ENCODE measurements around the gene SOX5. TPM values are rescaled to one million over a fixed set of nuclear protein-coding genes. Genes with fewer than 3 reads are reported as not detected.

The SOX5 gene
- total RNA-seq, 4 donors from 2014 or later: 1.3 to 9.6 (median 3.3) TPM

DNA sequence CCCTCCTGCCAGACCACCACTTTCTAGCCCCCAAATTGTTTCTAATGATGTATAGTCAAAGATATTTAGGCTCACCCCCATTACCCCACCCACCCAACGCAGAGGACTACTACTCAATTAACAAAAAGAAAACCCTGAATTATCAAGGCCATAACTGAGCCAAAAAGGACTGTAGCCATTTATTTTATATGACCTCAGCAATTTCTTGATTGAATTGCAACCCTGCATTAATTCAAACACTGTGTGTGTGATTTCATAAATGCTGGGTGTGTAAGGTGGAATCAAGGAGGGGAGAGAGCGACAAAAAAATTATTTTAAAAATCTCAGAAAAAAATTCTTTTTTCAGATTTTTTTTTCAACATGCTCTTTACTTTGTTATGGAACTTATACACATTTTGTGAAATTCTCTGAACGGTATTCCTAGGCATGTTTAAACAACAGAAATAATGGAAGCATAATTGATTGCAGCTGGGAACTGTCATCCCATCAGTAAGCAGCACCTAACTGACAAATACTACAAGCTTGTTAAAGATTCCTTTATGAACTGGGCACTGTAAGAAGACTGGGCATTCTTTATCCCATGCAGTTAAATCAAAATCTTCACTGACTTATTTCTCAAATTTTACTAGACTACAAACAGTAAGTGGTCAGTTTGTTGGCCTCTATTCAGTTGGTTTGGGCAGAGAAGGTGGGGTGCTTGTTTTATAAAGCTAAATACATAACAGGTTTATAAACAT, 179.1 kb downstream of the SOX5 start:
- Histone ChIP-seq H3K27me3 (no peaks in the 10 kb centered on the region), H3K9me3 (no peaks in the 10 kb centered on the region), H3K4me1 (no peaks in the 10 kb centered on the region), H3K36me3 (no peaks in the 10 kb centered on the region), H3K27ac (no peak overlapping the region), H3K4me3 (no peak overlapping the region)
- ATAC-seq: no peak
- intact Hi-C loops (cut with DNase I; ENCODE audit: low total_unique reads): no loop called here
- DNase-seq: no peak
- in situ Hi-C loops (cut with MboI; ENCODE audit: low sequenced_read_pairs in 4 of 4): no loop called here
- TF ChIP-seq, protein P1, sequence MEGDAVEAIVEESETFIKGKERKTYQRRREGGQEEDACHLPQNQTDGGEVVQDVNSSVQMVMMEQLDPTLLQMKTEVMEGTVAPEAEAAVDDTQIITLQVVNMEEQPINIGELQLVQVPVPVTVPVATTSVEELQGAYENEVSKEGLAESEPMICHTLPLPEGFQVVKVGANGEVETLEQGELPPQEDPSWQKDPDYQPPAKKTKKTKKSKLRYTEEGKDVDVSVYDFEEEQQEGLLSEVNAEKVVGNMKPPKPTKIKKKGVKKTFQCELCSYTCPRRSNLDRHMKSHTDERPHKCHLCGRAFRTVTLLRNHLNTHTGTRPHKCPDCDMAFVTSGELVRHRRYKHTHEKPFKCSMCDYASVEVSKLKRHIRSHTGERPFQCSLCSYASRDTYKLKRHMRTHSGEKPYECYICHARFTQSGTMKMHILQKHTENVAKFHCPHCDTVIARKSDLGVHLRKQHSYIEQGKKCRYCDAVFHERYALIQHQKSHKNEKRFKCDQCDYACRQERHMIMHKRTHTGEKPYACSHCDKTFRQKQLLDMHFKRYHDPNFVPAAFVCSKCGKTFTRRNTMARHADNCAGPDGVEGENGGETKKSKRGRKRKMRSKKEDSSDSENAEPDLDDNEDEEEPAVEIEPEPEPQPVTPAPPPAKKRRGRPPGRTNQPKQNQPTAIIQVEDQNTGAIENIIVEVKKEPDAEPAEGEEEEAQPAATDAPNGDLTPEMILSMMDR (IDR thresholded peaks at IDR 0.05 in 4 of 5, conservative IDR thresholded peaks at IDR 0.05 in 1 of 5): no peak
- no peak for TF ChIP-seq POLR2A (IDR thresholded peaks at IDR 0.05)

DNA sequence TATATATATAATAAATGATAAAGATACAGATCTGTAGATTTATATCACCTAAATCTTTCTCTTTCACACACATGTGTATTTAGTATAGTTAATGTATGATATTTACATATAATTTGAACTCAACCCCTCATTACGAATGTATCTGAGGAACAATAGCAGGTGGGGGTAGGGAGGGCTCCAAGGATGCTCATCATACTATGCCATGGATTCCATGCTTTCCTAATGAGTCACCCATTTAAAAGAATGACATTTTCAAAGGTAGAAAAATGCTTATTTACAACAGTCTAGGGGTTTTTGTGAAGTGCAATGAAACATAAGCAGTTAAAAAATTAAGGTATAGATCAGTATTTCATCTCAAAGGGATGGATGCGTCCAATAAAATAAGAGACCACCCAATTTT, 181.6 kb downstream of the SOX5 start:
- no peaks in the 10 kb centered on the region for H3K27me3 ChIP-seq
- in situ Hi-C loops (cut with MboI; ENCODE audit: low sequenced_read_pairs in 4 of 4): no loop called here
- intact Hi-C loops (cut with DNase I; ENCODE audit: low total_unique reads): no loop called here
- no peak overlapping the region for H3K4me3 ChIP-seq
- DNase-seq (no peak), ATAC-seq (no peak)
- no peaks in the 10 kb centered on the region for H3K36me3 ChIP-seq
- TF ChIP-seq, protein P1 (IDR thresholded peaks at IDR 0.05 in 4 of 5, conservative IDR thresholded peaks at IDR 0.05 in 1 of 5): no peak
- TF ChIP-seq POLR2A (IDR thresholded peaks at IDR 0.05): no peak
- H3K27ac ChIP-seq: no peak overlapping the region
- no peaks in the 10 kb centered on the region for H3K9me3 ChIP-seq
- H3K4me1 ChIP-seq: no peaks in the 10 kb centered on the region

DNA sequence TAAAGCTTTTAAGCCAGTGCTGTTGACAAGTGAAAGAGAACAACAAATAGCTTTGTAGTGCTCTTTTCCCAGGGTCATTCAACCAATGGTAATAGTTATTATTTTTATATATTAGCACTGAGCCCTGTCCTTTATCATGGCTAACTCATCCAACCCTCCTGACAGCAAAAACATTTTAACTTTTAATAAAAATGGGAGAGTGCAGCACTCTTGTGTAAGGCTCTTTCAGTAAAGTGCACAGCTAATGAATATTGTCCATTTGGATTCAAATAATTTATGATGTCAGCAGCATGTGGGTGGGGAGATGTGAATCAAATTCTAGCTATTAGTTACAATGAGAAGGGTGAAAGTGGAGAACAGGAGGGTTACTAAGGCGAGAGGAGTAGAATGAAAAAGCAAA, 185.7 kb downstream of the SOX5 start:
- TF ChIP-seq POLR2A (IDR thresholded peaks at IDR 0.05): no peak
- TF ChIP-seq, protein P1 (IDR thresholded peaks at IDR 0.05 in 4 of 5, conservative IDR thresholded peaks at IDR 0.05 in 1 of 5): no peak
- no peak overlapping the region for H3K27ac ChIP-seq
- H3K4me1 ChIP-seq: no peaks in the 10 kb centered on the region
- ATAC-seq (no peak), DNase-seq (no peak)
- no peaks in the 10 kb centered on the region for H3K9me3 ChIP-seq
- intact Hi-C loops (cut with DNase I; ENCODE audit: low total_unique reads): no loop called here
- H3K36me3 ChIP-seq: no peaks in the 10 kb centered on the region
- H3K27me3 ChIP-seq: no peaks in the 10 kb centered on the region
- in situ Hi-C loops (cut with MboI; ENCODE audit: low sequenced_read_pairs in 4 of 4): no loop called here
- no peak overlapping the region for H3K4me3 ChIP-seq

DNA sequence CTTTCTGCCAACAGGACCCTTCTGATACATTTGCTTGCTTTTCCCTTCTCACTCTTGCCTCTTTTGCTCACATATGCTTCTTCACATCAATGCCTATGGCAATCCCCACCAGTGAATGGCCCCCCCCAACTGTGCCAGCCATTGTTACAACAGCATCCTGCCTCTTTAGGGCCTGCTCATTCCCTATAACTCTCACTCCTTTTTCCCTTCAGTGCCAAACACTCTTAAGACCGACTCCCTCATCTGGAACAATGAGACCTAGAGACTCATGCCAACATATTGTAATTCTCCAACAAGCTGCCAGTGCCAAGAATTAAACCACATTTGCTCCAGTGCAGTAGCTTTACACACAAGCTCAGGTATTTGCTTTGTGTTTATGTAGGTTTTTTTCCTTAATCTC, 189.0 kb downstream of the SOX5 start:
- ATAC-seq (no peak), DNase-seq (no peak)
- Histone ChIP-seq H3K4me3 (no peak overlapping the region), H3K4me1 (no peaks in the 10 kb centered on the region), H3K27me3 (no peaks in the 10 kb centered on the region), H3K27ac (no peak overlapping the region), H3K36me3 (no peaks in the 10 kb centered on the region), H3K9me3 (no peaks in the 10 kb centered on the region)
- TF ChIP-seq, protein P1 (IDR thresholded peaks at IDR 0.05 in 4 of 5, conservative IDR thresholded peaks at IDR 0.05 in 1 of 5): no peak
- TF ChIP-seq POLR2A (IDR thresholded peaks at IDR 0.05): no peak
- intact Hi-C loops (cut with DNase I; ENCODE audit: low total_unique reads) (no loop called here), in situ Hi-C loops (cut with MboI; ENCODE audit: low sequenced_read_pairs in 4 of 4) (no loop called here)

DNA sequence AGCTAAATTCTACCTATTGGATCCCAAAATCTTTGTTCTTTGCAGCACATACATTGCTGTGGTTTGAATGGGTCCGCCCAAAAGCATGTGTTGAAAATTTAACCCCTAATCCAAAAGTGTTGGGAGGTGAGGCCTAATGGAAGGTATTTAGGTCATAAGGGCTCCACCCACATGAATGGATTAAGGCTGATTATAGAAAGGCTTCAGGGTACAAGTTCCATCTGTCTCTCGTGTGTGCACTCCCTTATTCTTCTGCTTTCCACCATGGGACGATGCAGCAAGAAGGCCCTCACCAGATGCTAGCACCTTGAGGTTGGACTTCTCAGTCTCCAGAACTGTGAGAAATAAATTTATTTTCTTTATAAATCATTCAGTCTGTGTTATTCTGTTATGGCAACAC, 190.9 kb downstream of the SOX5 start:
- no peak for DNase-seq
- intact Hi-C loops (cut with DNase I; ENCODE audit: low total_unique reads) (no loop called here), in situ Hi-C loops (cut with MboI; ENCODE audit: low sequenced_read_pairs in 4 of 4) (no loop called here)
- Histone ChIP-seq H3K4me1 (no peaks in the 10 kb centered on the region), H3K9me3 (no peaks in the 10 kb centered on the region), H3K27me3 (no peaks in the 10 kb centered on the region), H3K36me3 (no peaks in the 10 kb centered on the region), H3K4me3 (no peak overlapping the region), H3K27ac (no peak overlapping the region)
- ATAC-seq: no peak
- TF ChIP-seq, protein P1 (IDR thresholded peaks at IDR 0.05 in 4 of 5, conservative IDR thresholded peaks at IDR 0.05 in 1 of 5): no peak
- no peak for TF ChIP-seq POLR2A (IDR thresholded peaks at IDR 0.05)

Data from gastrocnemius medialis (tissue), 4 donors.